Measurements from ENCODE around the gene NR4A1. TPM values are rescaled to one million over a fixed set of nuclear protein-coding genes. Genes with fewer than 3 reads are reported as not detected.

The NR4A1 gene
- total and polyA plus RNA-seq, 10 of the 15 experiments (the other 5 are each of a cell fraction or from before 2014, with no cell fraction given), result 0.05 to 7.9 (median 2.2) TPM; not detected in 1

- no peak for TF ChIP-seq E2F4 (IDR thresholded peaks at IDR 0.05; ENCODE audit: low read depth, low read length)
- no peak for TF ChIP-seq ZSCAN29 (IDR thresholded peaks at IDR 0.05)
- TF ChIP-seq BCLAF1 (IDR thresholded peaks at IDR 0.05), result no peak
- no peak for TF ChIP-seq GATAD2B (conservative IDR thresholded peaks at IDR 0.05; ENCODE audit: low read depth)
- no peak for TF ChIP-seq BACH1 (IDR thresholded peaks at IDR 0.05; ENCODE audit: borderline replicate concordance)
- TF ChIP-seq SUPT20H (IDR thresholded peaks at IDR 0.05; ENCODE audit: borderline replicate concordance, control insufficient read depth, low read depth, low read length), result no peak
- no peak for TF ChIP-seq ZNF24 (IDR thresholded peaks at IDR 0.05)
- TF ChIP-seq SREBF2 (IDR thresholded peaks at IDR 0.05; ENCODE audit: low read length), result no peak
- TF ChIP-seq TCF7 (IDR thresholded peaks at IDR 0.05; ENCODE audit: borderline replicate concordance), result no peak
- no peak for TF ChIP-seq IRF5 (IDR thresholded peaks at IDR 0.05; ENCODE audit: borderline replicate concordance)
- TF ChIP-seq BRCA1 (IDR thresholded peaks at IDR 0.05; ENCODE audit: low read depth, low read length), result no peak
- no peak for TF ChIP-seq RB1 (IDR thresholded peaks at IDR 0.05; ENCODE audit: borderline replicate concordance)
- TF ChIP-seq NR2F1 (conservative IDR thresholded peaks at IDR 0.05), result no peak
- no peak for TF ChIP-seq KAT2A (conservative IDR thresholded peaks at IDR 0.05; ENCODE audit: control insufficient read depth, low read depth, low read length)
- TF ChIP-seq RELA (IDR thresholded peaks at IDR 0.05; ENCODE audit: borderline replicate concordance, partially characterized antibody), result no peak
- peak; percentile 79 for TF ChIP-seq REST (IDR thresholded peaks at IDR 0.05; ENCODE audit: low read depth, low read length)
- no peak for TF ChIP-seq MTA3 (IDR thresholded peaks at IDR 0.05; ENCODE audit: borderline replicate concordance, low read length)
Measured at GRCh38 chr12:52041695-52042123, 9.5 kb upstream of the NR4A1 start (continued).
